A549 (cell line): ENCODE data around the gene EPN1.

ENCODE experiments used
- CBX2 ChIP-seq: fragments of 200-600 bp; sonication (generic); IDR thresholded peaks from 2 replicates; pipeline ENCODE4 v1.6.1; 2016; ENCODE audit warnings: low read depth, mild to moderate bottlenecking, borderline replicate concordance
- EP300 ChIP-seq, 2 experiments: fragments of >200 bp; sonication (Bioruptor Twin); formaldehyde crosslinking; IDR thresholded peaks; 2 replicates in 1 of 2; 3 replicates in 1 of 2; pipeline ENCODE4 v1.6.1; 2016 to 2017
- MYC ChIP-seq: IDR thresholded peaks from 2 replicates; pipeline ENCODE4 v1.6.1; 2012; ENCODE audit warnings: mild to moderate bottlenecking, inconsistent platforms, low read length, improper control_type of control experiment, borderline replicate concordance
- POLR2A ChIP-seq: IDR thresholded peaks from 2 replicates; pipeline ENCODE4 v1.6.1; 2012; ENCODE audit warnings: mild to moderate bottlenecking, low read length
- RAD21 ChIP-seq, 2 experiments: fragments of >200 bp in 1 of 2; sonication (Bioruptor Twin) in 1 of 2; formaldehyde crosslinking in 1 of 2; IDR thresholded peaks in 1 of 2; conservative IDR thresholded peaks in 1 of 2; 2 replicates in 1 of 2; 3 replicates in 1 of 2; pipeline ENCODE4 v1.6.1; 2012 to 2018; ENCODE audit warnings: inconsistent platforms in 1 of 2
- RCOR1 ChIP-seq: fragments of 150-350 bp; IDR thresholded peaks from 2 replicates; pipeline ENCODE4 v1.6.1; 2014; ENCODE audit warnings: antibody characterized with exemption, low read length, low read depth
- REST ChIP-seq: fragments of 200-600 bp; sonication (generic); IDR thresholded peaks from 2 replicates; pipeline ENCODE4 v1.6.1; 2016; ENCODE audit warnings: antibody characterized with exemption, mild to moderate bottlenecking, moderate library complexity
- TF ChIP-seq, protein P1 (sequence below): fragments of >200 bp; sonication (Bioruptor Twin); formaldehyde crosslinking; IDR thresholded peaks from 3 replicates; pipeline ENCODE4 v1.5.1; 2016
- TF ChIP-seq, protein P2 (sequence below): fragments of 150-350 bp; IDR thresholded peaks from 2 replicates; pipeline ENCODE4 v1.6.1; 2014; ENCODE audit warnings: low read depth, mild to moderate bottlenecking, low read length
- TF ChIP-seq, protein P3 (sequence below): fragments of 250-450 bp; sonication (Bioruptor Pico); IDR thresholded peaks from 2 replicates; pipeline ENCODE4 v1.5.0; 2021; ENCODE audit warnings: mild to moderate bottlenecking, moderate library complexity, borderline replicate concordance

DNA sequence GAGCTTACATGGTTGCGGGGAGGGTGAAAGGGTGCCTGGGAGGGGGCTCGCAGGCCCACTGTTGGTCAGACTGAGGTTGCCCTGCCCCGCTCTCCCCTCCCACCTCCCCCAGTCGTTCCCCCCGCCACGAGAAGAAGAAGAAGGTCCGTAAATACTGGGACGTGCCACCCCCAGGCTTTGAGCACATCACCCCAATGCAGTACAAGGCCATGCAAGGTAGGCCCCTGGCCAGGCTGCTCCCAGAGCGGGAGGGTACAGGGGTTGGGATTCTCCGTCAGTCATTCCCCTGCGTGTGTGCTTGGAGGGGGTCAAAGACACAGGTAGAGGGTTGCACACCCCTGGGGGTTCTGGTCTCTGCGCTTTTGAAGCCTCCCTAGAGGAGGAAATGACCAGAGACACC, 14.6 kb upstream of the EPN1 start:
- TF ChIP-seq RCOR1: no peak
- TF ChIP-seq, protein P1, sequence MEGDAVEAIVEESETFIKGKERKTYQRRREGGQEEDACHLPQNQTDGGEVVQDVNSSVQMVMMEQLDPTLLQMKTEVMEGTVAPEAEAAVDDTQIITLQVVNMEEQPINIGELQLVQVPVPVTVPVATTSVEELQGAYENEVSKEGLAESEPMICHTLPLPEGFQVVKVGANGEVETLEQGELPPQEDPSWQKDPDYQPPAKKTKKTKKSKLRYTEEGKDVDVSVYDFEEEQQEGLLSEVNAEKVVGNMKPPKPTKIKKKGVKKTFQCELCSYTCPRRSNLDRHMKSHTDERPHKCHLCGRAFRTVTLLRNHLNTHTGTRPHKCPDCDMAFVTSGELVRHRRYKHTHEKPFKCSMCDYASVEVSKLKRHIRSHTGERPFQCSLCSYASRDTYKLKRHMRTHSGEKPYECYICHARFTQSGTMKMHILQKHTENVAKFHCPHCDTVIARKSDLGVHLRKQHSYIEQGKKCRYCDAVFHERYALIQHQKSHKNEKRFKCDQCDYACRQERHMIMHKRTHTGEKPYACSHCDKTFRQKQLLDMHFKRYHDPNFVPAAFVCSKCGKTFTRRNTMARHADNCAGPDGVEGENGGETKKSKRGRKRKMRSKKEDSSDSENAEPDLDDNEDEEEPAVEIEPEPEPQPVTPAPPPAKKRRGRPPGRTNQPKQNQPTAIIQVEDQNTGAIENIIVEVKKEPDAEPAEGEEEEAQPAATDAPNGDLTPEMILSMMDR: no peak
- TF ChIP-seq MYC: no peak
- no peak for TF ChIP-seq EP300 (IDR thresholded peaks at IDR 0.05)
- no peak for TF ChIP-seq POLR2A
- TF ChIP-seq REST: no peak
- no peak for TF ChIP-seq CBX2
- TF ChIP-seq, protein P2, sequence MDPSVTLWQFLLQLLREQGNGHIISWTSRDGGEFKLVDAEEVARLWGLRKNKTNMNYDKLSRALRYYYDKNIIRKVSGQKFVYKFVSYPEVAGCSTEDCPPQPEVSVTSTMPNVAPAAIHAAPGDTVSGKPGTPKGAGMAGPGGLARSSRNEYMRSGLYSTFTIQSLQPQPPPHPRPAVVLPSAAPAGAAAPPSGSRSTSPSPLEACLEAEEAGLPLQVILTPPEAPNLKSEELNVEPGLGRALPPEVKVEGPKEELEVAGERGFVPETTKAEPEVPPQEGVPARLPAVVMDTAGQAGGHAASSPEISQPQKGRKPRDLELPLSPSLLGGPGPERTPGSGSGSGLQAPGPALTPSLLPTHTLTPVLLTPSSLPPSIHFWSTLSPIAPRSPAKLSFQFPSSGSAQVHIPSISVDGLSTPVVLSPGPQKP: no peak
- TF ChIP-seq, protein P3, sequence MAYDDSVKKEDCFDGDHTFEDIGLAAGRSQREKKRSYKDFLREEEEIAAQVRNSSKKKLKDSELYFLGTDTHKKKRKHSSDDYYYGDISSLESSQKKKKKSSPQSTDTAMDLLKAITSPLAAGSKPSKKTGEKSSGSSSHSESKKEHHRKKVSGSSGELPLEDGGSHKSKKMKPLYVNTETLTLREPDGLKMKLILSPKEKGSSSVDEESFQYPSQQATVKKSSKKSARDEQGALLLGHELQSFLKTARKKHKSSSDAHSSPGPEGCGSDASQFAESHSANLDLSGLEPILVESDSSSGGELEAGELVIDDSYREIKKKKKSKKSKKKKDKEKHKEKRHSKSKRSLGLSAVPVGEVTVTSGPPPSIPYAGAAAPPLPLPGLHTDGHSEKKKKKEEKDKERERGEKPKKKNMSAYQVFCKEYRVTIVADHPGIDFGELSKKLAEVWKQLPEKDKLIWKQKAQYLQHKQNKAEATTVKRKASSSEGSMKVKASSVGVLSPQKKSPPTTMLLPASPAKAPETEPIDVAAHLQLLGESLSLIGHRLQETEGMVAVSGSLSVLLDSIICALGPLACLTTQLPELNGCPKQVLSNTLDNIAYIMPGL (CRISPR knock-in tag): no peak
- no peak for TF ChIP-seq RAD21 (conservative IDR thresholded peaks at IDR 0.05 in 1 of 2, IDR thresholded peaks at IDR 0.05 in 1 of 2)
